HepG2 (cell line): Measurements from ENCODE around the gene SLC4A2. TPM values are rescaled to one million over a fixed set of nuclear protein-coding genes. Genes with fewer than 3 reads are reported as not detected.
A peak's percentile ranks its signal among the peaks of the same experiment; 100 is the strongest.

Source experiments
- ARNT ChIP-seq: fragments of 450-650 bp; IDR thresholded peaks from 2 replicates; pipeline ENCODE4 v1.6.1; 2017
- CEBPG ChIP-seq: IDR thresholded peaks from 2 replicates; pipeline ENCODE4 v1.6.1; 2016
- FOXA3 ChIP-seq: IDR thresholded peaks from 2 replicates; pipeline ENCODE4 v1.6.1; 2016; ENCODE audit warnings: missing genetic modification reagents, missing compliant biosample characterization
- FOXM1 ChIP-seq: sonication (generic); formaldehyde crosslinking; IDR thresholded peaks from 2 replicates; pipeline ENCODE4 v1.5.0; 2020; ENCODE audit warnings: missing genetic modification reagents
- HOXD1 ChIP-seq: sonication (generic); formaldehyde crosslinking; IDR thresholded peaks from 2 replicates; pipeline ENCODE4 v1.5.0; 2020; ENCODE audit warnings: missing genetic modification reagents
- KDM5A ChIP-seq: fragments of 200-600 bp; sonication (generic); IDR thresholded peaks from 2 replicates; pipeline ENCODE4 v1.7.0; 2018; ENCODE audit warnings: antibody characterized with exemption, mild to moderate bottlenecking, low read length, borderline replicate concordance
- NFKB2 ChIP-seq: sonication (generic); formaldehyde crosslinking; IDR thresholded peaks from 2 replicates; pipeline ENCODE4 v1.4.0; 2020; ENCODE audit warnings: missing genetic modification reagents, borderline replicate concordance
- RCOR2 ChIP-seq: IDR thresholded peaks from 2 replicates; pipeline ENCODE4 v1.6.1; 2016; ENCODE audit warnings: missing biosample characterization, missing genetic modification reagents
- SCMH1 ChIP-seq: sonication (generic); formaldehyde crosslinking; IDR thresholded peaks from 2 replicates; pipeline ENCODE4 v1.9.0; 2021; ENCODE audit warnings: missing genetic modification reagents, mild to moderate bottlenecking, borderline replicate concordance
- STAG1 ChIP-seq: sonication (generic); formaldehyde crosslinking; IDR thresholded peaks from 2 replicates; pipeline ENCODE4 v1.4.0; 2020; ENCODE audit warnings: missing genetic modification reagents
- TBX2 ChIP-seq: sonication (generic); formaldehyde crosslinking; IDR thresholded peaks from 2 replicates; pipeline ENCODE4 v1.5.0; 2020; ENCODE audit warnings: missing genetic modification reagents, mild to moderate bottlenecking, borderline replicate concordance
- ZNF121 ChIP-seq: sonication (generic); formaldehyde crosslinking; IDR thresholded peaks from 2 replicates; pipeline ENCODE4 v1.5.0; 2020; ENCODE audit warnings: mild to moderate bottlenecking, missing genetic modification reagents
- ZNF136 ChIP-seq: sonication (generic); formaldehyde crosslinking; IDR thresholded peaks from 2 replicates; pipeline ENCODE4 v1.8.1; 2022; ENCODE audit warnings: low read depth, mild to moderate bottlenecking, moderate library complexity, missing genetic modification reagents
- ZNF557 ChIP-seq: sonication (generic); formaldehyde crosslinking; IDR thresholded peaks from 2 replicates; pipeline ENCODE4 v1.4.0; 2020; ENCODE audit warnings: missing genetic modification reagents
- ZNF598 ChIP-seq: sonication (generic); formaldehyde crosslinking; IDR thresholded peaks from 2 replicates; pipeline ENCODE4 v1.5.1; 2020; ENCODE audit warnings: mild to moderate bottlenecking, missing genetic modification reagents, borderline replicate concordance
- ZNF660 ChIP-seq: sonication (generic); formaldehyde crosslinking; IDR thresholded peaks from 2 replicates; pipeline ENCODE4 v1.5.1; 2020; ENCODE audit warnings: mild to moderate bottlenecking, low read depth, missing genetic modification reagents, borderline replicate concordance
- ZNF672 ChIP-seq: sonication (generic); formaldehyde crosslinking; IDR thresholded peaks from 2 replicates; pipeline ENCODE4 v1.8.1; 2022; ENCODE audit warnings: missing genetic modification reagents
- ZNF674 ChIP-seq: sonication (generic); formaldehyde crosslinking; IDR thresholded peaks from 2 replicates; pipeline ENCODE4 v1.5.0; 2020; ENCODE audit warnings: low read depth, mild to moderate bottlenecking, missing genetic modification reagents
- ZNF7 ChIP-seq: IDR thresholded peaks from 2 replicates; pipeline ENCODE4 v1.6.1; 2016; ENCODE audit warnings: missing biosample characterization, missing genetic modification reagents
- ZNF776 ChIP-seq: sonication (generic); formaldehyde crosslinking; IDR thresholded peaks from 2 replicates; pipeline ENCODE4 v1.4.0; 2020; ENCODE audit warnings: mild to moderate bottlenecking, missing genetic modification reagents
- ZNF777 ChIP-seq: sonication (generic); formaldehyde crosslinking; IDR thresholded peaks from 2 replicates; pipeline ENCODE4 v1.4.0; 2020; ENCODE audit warnings: missing genetic modification reagents
- ZNF788 ChIP-seq: sonication (generic); formaldehyde crosslinking; IDR thresholded peaks from 2 replicates; pipeline ENCODE4 v1.5.0; 2020; ENCODE audit warnings: mild to moderate bottlenecking, missing genetic modification reagents, borderline replicate concordance
- ZSCAN12 ChIP-seq: sonication (generic); formaldehyde crosslinking; IDR thresholded peaks from 2 replicates; pipeline ENCODE4 v1.9.0; 2021; ENCODE audit warnings: mild to moderate bottlenecking, missing genetic modification reagents
- polyA plus RNA-seq, 8 experiments: library from polyadenylated mRNA; depleted of rRNA in 3 of 8; stranded (reverse) in 7 of 8; unstranded in 1 of 8; fragments of >200 nt; fragmentation: Illumina TruSeq in 4 of 8; extraction: Trizol in 4 of 8; gene quantifications; 2 replicates each; pipeline versions ENCODE4 v1.2.1 to v1.2.3, GENCODE V29; 2011 to 2016; ENCODE audit warnings: low read depth in 4 of 8, missing spikeins in 1 of 8, mixed read lengths in 1 of 8; ENCODE audit not compliant: insufficient read depth in 1 of 8
- total RNA-seq, 5 experiments: library from RNA; depleted of rRNA; stranded (reverse); fragments of >200 nt; fragmentation: Illumina TruSeq; extraction: Trizol; gene quantifications; 2 replicates each; pipeline ENCODE4 v1.2.3, GENCODE V29; 2016; ENCODE audit warnings: low read depth in 1 of 5
- TF ChIP-seq, protein P1 (sequence below): sonication (generic); formaldehyde crosslinking; IDR thresholded peaks from 2 replicates; pipeline ENCODE4 v1.8.0; 2022; ENCODE audit warnings: mild to moderate bottlenecking, missing genetic modification reagents
- TF ChIP-seq, protein P2 (sequence below): sonication (generic); formaldehyde crosslinking; IDR thresholded peaks from 2 replicates; pipeline ENCODE4 v1.4.0; 2020; ENCODE audit warnings: missing genetic modification reagents, borderline replicate concordance
- TF ChIP-seq, protein P3 (sequence below): sonication (generic); formaldehyde crosslinking; IDR thresholded peaks from 2 replicates; pipeline ENCODE4 v1.8.1; 2023; ENCODE audit warnings: mild to moderate bottlenecking, missing genetic modification reagents, borderline replicate concordance

SLC4A2 gene
- total and polyA plus RNA-seq, 2 of the 13 experiments (the other 11 are each of a cell fraction or from before 2014, with no cell fraction given), result 51.9 to 73.4 TPM

DNA sequence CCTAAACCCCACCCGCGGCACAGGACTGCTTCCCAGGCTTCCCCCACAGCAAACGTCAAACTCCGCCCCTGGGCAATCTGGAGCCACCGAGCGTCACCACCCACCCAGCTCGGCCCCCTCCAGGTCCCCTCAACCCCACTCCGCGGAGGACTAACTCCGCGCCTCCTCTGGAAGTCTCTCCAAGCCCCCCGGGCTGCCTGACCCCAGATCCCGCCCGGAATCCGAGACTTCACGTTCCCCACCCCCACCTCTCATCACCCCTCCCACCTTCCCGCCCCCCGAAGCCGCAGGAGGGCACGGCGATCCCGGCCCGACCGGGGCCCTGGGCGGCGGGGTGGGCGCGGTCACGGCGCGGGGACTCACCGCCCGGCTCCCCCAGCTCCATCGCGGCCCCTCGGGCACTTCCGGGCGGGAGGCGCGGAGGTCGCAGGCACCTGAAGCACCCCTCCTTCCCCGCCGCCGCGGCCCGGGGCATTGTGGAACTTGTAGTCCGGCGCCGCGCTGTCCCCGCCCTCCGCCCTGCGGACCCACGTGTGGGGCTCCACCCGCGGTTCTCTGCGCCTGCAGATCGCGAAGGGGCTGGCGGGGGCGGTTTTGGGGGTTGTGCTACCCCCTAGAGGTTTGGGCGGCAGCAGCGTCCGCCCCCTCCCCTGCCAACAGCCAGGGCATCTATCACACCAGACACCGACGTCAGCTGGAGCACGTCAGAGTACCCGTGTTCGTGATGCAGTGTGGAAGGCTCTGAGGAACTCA, 23.9 kb downstream of the SLC4A2 start, which contains the start of gene TMUB1 (continued):
- TF ChIP-seq KDM5A, result peak; percentile 31; the same call in 1 of the 2 replicates
- TF ChIP-seq ZNF674 (CRISPR knock-in tag), result no peak
- TF ChIP-seq SCMH1 (CRISPR knock-in tag), result no peak
- 0 out of 2 replicates have a peak, but pooled peaks have one; percentile 48 for TF ChIP-seq ZNF776 (CRISPR knock-in tag)
- no peak for TF ChIP-seq ZNF598 (CRISPR knock-in tag)
- 0 out of 2 replicates have a peak, but pooled peaks have one; percentile 19 for TF ChIP-seq TBX2 (CRISPR knock-in tag)
- TF ChIP-seq, protein P1, sequence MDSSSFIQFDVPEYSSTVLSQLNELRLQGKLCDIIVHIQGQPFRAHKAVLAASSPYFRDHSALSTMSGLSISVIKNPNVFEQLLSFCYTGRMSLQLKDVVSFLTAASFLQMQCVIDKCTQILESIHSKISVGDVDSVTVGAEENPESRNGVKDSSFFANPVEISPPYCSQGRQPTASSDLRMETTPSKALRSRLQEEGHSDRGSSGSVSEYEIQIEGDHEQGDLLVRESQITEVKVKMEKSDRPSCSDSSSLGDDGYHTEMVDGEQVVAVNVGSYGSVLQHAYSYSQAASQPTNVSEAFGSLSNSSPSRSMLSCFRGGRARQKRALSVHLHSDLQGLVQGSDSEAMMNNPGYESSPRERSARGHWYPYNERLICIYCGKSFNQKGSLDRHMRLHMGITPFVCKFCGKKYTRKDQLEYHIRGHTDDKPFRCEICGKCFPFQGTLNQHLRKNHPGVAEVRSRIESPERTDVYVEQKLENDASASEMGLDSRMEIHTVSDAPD (CRISPR knock-in tag), result no peak
- peak; percentile 48; the same call in 1 of the 2 replicates for TF ChIP-seq NFKB2 (CRISPR knock-in tag)
- no peak for TF ChIP-seq CEBPG (CRISPR knock-in tag)
- TF ChIP-seq RCOR2 (CRISPR knock-in tag), result no peak
- TF ChIP-seq, protein P2, sequence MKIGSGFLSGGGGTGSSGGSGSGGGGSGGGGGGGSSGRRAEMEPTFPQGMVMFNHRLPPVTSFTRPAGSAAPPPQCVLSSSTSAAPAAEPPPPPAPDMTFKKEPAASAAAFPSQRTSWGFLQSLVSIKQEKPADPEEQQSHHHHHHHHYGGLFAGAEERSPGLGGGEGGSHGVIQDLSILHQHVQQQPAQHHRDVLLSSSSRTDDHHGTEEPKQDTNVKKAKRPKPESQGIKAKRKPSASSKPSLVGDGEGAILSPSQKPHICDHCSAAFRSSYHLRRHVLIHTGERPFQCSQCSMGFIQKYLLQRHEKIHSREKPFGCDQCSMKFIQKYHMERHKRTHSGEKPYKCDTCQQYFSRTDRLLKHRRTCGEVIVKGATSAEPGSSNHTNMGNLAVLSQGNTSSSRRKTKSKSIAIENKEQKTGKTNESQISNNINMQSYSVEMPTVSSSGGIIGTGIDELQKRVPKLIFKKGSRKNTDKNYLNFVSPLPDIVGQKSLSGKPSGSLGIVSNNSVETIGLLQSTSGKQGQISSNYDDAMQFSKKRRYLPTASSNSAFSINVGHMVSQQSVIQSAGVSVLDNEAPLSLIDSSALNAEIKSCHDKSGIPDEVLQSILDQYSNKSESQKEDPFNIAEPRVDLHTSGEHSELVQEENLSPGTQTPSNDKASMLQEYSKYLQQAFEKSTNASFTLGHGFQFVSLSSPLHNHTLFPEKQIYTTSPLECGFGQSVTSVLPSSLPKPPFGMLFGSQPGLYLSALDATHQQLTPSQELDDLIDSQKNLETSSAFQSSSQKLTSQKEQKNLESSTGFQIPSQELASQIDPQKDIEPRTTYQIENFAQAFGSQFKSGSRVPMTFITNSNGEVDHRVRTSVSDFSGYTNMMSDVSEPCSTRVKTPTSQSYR (CRISPR knock-in tag), result 0 out of 2 replicates have a peak, but pooled peaks have one; percentile 43
- TF ChIP-seq ARNT, result no peak
- TF ChIP-seq ZNF121 (CRISPR knock-in tag), result no peak
- TF ChIP-seq ZNF557, result no peak
- no peak for TF ChIP-seq ZNF660
- TF ChIP-seq FOXM1 (CRISPR knock-in tag), result 0 out of 2 replicates have a peak, but pooled peaks have one; percentile 55
- TF ChIP-seq ZNF136 (CRISPR knock-in tag), result no peak
- TF ChIP-seq, protein P3, sequence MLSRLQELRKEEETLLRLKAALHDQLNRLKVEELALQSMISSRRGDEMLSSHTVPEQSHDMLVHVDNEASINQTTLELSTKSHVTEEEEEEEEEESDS (CRISPR knock-in tag), result no peak
- no peak for TF ChIP-seq ZNF7
- no peak for TF ChIP-seq FOXA3 (CRISPR knock-in tag)
- TF ChIP-seq STAG1 (CRISPR knock-in tag), result peak; percentile 8; the same call in 1 of the 2 replicates
- peak; percentile 60; the same call in 1 of the 2 replicates for TF ChIP-seq ZNF777 (CRISPR knock-in tag)
- peak; percentile 49; the same call in 1 of the 2 replicates for TF ChIP-seq HOXD1 (CRISPR knock-in tag)
- TF ChIP-seq ZNF672 (CRISPR knock-in tag), result no peak
- TF ChIP-seq ZSCAN12 (CRISPR knock-in tag), result no peak
- TF ChIP-seq ZNF788, result peak; percentile 39; the same call in 1 of the 2 replicates
